Activated CD4-positive, alpha-beta T cell treated with anti-CD3 and anti-CD28 coated beads, Interleukin-10, Interleukin-2, amounts not matched to agents 100 ng/mL and 50 ng/mL, durations not matched to agents 16 hours and 8 hours (primary cell): Measurements from ENCODE around the gene PTPRC.

Experiments used
- DNase-seq: peaks from one replicate; pipeline ENCODE4 v3.0.0-alpha.2; 2020

The PTPRC gene

DNA sequence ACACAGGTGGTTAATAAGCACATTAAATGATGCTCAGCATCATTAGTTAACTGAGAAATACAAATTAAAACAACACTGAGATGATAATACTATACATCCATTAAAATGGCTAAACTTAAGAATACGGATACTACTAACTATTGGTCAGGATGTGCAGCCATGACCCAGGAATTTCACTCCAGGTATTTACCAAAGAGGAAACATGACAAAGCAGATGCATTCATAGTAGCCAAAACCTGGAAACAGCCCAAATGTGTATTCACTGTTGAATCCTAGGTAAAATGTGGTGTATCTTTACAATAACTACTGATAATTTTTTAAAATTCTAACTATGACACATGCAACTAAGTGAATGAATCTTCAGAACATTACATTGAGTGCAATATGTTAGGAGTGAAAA is 73.0 kb downstream of the PTPRC start:
- no peak for DNase-seq

DNA sequence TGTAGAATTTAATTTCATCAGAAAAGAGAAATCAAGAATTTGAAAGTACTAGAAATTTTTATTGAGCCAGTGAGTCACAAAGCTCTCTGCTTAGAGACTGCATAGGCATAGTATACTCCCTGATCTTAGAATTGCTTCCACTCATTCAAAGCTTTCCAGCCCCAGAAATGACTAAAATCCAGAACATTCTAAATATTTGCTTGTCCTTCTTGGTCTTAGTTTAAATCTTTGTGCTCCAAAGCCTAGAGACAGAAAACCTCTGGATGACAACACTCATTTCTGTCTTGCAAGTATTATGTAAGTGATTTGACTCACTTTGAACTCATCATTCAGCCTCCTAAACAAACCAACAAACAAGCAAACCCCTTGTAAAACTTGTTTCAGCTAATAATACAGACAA is 74.2 kb downstream of the PTPRC start:
- peak; percentile 59 for DNase-seq

DNA sequence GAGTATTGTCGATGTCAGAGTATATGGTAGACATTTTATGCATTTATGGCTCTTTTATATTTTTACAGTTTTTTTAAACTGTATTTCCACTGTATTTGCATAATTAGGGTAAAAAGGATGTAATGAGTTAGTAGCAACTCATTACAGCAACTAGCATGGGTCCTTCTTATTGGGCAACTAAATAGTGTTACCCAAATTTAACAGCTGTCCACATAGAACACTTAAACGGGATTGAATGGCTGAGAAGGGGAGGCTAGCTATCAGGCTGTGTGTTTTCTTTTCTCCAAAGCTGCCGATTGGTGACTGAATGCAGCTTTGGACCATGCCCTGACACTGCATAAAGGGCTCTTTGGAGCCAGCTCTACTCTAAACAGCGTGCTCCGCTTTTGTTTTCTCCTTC is 75.4 kb downstream of the PTPRC start:
- no peak for DNase-seq

DNA sequence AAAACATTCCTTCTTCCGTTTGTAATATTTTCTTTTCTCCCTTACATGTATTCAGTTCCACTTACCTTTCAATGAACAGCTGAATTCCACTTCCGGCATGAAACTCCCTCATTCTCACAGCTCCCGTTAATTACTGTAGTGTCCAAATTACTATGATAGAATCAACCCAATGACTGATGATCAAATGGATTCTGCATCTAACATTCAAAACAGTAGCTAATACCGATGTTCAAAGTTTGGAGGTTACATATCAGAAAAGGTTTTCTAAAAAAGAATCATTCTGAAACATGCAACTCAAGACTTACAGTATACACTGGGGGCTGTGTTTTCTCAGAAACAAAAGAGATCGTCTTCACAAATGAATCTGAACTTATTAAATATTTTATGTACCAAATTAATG is 77.2 kb downstream of the PTPRC start:
- peak; percentile 41 for DNase-seq

DNA sequence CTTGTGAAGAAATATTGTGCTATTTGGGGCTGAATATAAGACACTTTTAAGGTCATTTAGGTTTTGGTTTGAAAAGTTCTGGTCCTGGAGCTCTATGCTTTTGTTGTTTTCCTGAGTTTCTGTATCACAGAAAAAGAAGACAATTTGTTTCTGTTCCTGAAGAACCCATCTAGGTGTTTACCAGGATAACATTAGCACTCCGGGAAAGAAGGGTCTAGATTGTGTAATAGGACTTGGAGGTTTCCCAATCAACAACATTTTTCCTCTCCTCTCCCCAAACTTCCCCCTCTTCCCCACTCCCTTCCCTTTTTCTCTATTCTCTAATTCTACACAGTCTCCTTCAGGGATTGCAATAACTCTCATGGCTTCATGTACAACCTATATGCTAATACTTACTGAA is 78.7 kb downstream of the PTPRC start:
- DNase-seq, result no peak

DNA sequence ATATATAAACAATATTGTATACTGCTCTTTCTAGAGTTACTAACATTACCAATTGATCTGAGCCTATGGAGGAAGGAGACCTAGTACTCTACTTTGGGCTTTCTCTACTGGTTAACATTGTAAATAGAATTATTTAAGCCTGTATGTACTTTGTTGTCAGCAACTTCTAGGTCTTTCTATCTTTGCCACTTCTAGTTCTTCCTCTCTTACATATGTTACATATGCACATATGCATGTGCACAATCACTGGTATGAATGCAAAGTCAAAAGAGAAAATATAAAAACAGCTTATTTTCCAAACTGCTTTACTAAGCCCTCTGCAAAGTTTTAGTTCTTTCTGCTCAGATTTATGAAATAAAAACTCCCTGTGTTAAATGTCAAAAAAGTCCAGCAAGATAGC is 84.3 kb downstream of the PTPRC start:
- DNase-seq, result no peak

DNA sequence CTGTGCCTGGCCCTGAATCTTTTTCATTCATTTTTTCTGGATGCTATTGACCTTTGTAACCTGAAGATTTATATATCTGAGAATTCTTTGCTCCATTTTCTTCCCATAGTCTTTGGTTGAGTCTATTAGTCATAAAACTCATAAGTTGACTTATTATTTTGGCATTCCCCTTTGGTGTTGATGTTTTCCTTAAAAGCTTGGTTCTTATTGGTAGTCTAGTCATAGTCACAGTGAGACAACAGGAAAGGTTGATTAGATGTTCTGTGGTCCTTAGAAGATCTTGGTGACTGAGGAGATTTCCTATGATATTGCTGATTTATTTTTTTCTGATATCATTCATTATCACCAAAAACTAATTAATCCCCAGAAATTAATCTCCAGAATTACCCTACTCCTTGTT is 86.2 kb downstream of the PTPRC start:
- no peak for DNase-seq

DNA sequence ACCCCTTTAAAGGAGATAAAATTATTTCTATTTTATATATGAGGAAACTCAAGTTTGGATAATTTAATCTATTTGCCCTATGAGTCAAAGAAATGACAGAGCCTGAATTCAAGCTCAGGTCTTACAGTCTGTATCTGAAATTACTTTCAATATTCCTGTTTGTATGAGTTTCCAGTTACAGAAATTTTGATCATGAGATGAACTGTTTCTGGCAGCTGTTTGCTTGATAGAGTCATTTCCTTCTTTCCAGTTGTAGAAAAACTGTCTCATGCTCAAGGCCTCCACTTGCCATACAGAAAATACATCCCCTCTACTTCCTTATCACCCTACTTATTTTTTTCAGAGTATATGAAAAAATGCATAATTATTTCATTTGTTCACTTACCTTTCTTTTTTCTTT is 87.6 kb downstream of the PTPRC start:
- DNase-seq, result peak; percentile 9

DNA sequence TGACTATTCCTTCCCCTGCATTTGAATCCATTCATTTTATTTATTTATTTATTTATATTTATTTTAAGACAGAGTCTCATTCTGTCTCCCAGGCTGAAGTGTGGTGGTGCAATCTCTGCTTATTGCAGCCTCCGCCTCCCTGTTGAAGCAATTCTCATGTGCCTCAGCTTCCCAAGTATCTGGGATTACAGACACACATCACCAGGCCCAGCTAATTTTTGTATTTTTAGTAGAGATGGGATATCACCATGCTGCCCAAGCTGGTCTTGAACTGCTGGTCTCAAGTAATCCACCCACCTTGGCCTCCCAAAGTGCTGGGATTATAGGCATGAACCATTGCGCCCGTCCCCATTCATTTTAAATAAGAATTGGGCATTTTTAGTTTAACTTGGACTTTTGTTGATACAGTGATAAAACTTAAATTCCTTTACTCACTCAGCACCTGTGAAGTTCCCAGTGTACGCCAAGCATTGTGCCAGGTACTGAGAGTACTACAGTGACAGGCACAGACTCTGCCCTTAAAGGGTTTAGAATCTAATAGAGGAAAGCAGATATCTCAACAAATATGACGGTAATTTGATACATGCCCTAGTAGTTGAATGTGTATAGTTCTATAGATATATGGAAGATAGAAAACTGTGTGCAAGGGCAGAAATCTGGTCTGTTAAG is 90.5 kb downstream of the PTPRC start:
- no peak for DNase-seq

DNA sequence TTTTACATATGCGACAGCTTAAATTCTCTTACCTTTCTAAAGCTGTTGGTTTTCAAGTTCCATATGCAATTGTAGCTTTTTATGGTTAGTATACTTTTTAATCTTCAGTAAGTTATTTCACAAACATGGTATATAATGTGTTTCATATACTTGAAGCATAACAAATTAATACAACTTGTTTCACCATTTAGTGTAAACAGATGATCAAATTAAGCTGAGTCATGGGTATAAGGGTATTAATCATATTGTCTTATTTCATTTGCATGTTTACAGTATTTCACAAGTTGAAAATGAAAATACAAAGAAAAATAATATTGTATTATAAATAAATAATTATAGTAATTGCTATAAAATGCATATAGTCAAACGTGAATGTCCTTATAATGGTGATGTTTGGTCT is 92.1 kb downstream of the PTPRC start:
- no peak for DNase-seq

DNA sequence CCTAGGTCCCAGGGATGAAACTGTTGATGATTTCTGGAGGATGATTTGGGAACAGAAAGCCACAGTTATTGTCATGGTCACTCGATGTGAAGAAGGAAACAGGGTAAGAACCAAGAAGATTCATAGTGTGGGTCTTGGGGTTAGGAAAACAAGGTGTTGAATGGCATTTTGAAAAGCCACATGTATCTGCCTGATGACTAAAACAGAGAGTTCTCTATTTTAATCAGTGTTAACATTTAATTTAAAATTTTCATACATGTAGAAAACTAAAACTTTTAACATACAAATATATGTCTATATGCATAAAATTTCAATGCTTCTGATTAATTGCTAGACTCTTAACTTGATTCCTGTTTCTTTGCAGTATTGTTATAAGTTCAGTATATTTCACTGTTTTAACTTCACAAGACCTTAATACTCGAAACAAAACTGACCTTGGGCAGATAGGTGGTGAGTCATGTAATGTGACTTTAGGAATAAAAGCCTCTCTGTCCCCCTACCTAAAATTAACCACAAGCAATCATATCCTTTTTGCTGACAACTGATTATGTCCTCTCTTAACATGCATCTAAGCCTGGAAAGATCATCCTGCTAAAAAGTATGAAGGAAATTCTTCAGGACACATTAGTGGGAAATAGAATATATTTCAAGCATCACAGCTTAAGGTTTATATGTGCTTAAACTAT is 95.6 kb downstream of the PTPRC start:
- DNase-seq, result peak; percentile 82

DNA sequence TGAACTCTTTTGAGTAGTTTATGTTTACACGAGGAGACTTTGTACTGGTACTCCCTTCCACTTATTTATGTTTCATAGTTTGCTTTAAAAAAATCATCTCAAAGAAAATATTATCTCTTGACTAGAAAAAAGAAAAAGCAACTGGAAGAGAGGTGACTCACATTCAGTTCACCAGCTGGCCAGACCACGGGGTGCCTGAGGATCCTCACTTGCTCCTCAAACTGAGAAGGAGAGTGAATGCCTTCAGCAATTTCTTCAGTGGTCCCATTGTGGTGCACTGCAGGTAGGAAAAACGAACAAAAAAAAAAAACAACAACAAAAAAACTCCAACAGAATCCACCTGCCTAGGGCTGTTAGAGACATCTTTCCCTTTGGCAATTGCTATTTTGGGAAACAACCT is 102.9 kb downstream of the PTPRC start:
- no peak for DNase-seq

DNA sequence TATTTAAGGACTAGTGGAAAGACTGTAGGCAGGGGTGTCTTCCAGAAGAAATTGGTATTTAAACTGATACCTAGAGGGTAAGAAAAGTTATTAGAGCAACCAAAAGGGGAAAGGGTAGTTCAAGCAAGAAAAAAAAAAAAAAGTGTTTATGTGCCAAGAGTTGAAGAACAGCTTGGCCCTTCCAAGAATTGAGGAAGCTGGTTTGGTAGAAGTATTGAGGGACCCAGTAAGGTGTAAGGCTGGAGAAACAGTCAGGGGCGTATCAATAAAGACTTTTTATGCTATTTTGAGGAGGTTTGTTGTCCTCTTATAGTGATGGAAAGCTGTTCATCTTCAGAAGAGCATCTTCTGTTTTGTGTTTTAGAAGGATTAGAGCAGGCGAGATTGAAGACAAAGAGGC is 108.3 kb downstream of the PTPRC start:
- no peak for DNase-seq

DNA sequence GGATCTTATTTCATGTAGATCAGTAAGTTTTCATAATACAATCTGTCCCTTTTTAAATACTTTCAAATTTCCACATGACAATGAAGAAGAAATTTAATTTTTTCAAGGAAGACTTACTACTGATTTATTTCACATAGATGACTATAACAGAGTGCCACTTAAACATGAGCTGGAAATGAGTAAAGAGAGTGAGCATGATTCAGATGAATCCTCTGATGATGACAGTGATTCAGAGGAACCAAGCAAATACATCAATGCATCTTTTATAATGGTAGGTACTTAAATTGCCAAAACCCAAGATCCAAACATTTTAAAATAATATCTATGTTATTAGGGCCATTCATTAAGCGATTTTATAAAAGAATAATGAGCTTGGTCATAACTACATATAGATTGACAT is 110.4 kb downstream of the PTPRC start:
- no peak for DNase-seq

DNA sequence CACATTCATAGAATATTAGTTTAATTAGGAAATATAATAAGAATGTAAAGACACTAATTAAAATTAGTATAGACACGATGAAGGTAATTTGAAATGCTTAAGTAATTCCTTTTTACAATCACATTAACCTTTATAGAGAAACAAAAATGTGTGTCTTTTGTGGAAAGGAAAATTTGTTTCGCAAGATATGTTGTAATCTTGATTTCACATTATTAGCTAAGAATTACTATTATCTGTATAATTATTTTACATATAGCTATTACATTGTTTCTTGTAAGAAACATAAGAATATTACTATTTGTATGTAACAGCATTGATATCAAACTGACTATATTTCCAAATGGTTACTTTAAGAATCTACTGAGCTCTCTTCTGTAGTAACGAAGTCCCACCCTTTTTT is 111.2 kb downstream of the PTPRC start:
- DNase-seq, result no peak

DNA sequence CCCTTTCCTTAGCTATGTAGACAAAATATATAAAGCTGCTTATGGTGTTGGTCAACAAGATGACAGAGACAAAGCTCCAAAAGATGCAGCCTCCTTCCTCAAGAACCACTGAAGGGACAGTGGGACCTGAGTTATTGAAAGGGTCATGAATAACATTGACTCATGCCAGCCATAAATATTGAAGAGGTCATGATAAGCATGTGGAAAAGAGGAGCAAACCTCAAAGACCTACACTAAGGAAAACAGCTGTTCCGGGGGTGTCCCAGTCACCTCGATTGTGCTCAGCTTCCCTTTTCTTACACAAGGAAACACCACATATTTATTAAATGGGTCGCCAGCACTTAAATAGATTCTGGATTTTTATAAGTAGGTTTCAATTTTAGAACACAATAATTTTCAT is 112.9 kb downstream of the PTPRC start:
- no peak for DNase-seq

DNA sequence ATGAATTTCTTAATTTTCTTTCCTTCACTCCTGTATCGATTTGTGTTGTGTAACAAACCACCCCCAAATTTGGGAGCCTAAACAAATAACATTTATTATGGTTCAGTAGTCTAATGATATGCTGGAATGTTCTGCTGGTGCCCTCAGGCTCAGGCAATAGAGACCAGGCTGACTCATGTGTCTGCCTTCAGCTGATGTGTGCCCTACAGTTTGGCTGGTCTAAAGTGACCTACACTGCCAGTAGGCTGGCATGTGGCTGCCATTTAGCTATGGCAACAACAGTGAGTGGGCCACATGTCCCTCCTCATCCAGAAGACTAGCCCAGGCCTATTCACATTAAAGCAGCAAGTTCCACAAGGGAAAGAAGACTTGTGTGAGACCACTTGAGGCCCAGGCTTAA is 115.8 kb downstream of the PTPRC start:
- no peak for DNase-seq

DNA sequence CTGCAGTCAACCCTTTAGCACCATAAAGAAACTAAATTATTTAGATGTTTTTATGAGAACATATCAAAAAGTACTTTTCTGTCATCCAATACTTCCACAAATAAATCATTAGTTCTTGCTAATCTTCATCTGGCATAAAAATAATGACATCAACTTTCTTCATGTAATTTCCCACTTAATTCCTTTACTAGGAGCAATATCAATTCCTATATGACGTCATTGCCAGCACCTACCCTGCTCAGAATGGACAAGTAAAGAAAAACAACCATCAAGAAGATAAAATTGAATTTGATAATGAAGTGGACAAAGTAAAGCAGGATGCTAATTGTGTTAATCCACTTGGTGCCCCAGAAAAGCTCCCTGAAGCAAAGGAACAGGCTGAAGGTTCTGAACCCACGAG is 116.9 kb downstream of the PTPRC start:
- no peak for DNase-seq

DNA sequence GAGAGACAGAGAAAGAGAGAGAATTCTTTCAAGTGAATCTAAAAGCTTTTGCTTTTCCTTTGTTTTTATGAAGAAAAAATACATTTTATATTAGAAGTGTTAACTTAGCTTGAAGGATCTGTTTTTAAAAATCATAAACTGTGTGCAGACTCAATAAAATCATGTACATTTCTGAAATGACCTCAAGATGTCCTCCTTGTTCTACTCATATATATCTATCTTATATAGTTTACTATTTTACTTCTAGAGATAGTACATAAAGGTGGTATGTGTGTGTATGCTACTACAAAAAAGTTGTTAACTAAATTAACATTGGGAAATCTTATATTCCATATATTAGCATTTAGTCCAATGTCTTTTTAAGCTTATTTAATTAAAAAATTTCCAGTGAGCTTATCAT is 117.6 kb downstream of the PTPRC start:
- DNase-seq, result no peak

DNA sequence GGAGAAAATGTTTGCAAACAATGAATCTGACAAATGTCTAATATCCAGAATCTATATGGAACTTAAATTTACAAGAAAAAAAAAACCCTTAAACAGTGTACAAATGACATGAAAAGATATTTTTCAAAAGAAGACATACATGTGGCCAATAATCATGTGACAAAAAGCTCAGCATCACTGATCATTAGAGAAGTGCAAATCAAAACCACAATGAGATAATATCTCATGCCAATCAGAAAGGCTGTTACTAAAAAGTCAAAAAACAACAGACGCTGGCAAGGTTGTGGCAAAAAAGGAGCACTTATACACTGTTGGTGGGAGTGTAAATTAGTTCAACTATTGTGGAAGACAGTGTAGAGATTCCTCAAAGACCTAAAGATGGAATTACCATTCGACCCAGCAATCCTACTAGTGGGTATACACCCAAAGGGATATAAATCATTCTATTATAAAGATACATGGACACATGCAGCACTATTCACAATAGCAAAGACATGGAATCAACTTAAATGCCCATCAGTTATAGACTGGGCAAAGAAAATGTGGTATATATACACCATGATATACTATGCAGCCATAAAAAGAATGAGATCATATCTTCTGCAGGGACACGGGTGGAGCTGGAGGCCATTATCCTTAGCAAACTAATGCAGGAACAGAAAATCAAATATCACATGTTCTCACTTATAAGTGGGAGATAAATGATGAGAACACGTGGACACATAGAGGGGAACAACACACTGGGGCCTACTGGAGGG is 123.2 kb downstream of the PTPRC start:
- no peak for DNase-seq

DNA sequence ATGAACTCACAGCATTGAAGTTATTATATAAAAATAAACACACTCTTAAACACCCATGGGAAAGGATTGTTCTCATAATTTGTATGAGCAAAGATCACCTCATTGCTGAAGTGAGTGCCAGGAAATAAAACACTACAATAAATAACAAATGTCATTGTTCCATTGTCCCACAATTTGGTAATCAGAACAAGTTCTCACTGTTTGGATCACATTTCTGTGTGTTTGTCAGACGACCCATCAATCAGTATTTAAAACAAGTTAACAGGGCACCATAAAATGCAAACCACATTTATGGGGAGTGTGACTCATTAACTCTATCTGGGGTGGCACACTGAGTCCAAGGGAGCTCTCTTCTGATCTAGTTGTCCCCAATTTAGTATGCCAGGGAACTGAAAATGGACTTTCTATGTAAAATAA is 124.5 kb downstream of the PTPRC start:
- no peak for DNase-seq

DNA sequence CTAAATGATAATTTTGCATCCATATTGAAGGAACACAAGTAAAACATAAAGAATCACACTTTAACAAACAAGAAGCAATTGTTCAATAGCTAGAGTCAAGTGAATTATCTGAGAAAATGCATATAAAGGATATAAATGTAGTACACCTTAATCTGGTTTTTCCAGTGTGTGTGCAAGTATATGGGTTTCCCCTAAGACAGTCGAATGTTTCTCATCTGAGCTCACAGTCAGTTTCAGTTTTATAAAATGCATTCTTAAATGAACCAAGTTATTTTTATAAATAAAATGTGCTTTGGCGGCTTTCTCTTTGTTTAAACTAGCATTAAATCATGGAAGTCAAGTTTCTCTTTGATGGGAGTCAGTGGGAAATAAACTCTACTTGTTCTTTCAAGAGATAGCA is 125.9 kb downstream of the PTPRC start:
- DNase-seq, result no peak

DNA sequence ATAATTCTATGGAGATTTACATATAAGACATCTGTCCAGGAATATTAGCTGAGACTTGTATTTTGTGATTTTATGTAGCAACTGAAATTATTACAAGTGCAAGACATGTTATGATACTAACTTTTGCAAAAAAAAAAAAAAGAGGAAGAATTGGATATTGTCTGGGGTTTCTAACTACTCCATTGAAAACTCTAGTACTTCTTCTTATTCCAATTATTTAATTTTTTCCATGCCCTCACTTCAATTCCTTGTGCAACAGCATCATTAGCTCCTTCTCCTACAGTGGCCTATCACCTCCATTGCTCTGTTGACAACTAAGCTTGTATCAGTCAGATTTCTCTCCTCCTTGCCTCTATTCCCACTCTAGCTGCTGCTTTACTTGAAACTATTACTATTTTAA is 126.6 kb downstream of the PTPRC start:
- DNase-seq, result no peak

DNA sequence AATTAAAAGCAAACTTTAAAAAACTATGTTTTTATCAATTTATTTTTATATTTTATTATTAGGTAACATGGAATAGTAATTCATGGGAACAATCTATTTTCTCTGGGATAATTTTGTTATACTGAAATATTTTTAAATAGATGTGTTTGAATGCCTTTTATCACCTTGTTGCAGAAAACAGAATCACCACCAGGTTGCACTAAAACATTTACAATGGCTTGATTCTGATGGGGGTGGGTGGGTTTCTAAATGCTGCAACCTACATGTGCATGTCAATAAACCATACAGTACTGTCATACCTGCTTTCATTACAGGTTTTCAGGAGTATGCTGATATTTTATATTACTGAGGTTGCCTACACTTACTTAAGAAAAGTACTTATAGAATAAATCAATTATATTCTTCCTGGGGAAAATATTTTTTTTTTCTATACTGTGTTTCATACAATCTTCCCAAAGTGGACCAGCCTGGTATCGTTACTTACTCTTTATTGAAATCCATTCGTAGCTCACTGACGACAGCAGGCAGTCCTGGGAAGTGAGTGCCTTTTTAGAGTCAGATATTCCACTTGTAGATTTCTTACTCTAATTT is 132.8 kb downstream of the PTPRC start:
- peak; percentile 44 for DNase-seq
